OCI-LY3 (cell line): Measurements from ENCODE around the gene WNK4.

Experiments used
- CTCF ChIP-seq: fragments of 200-600, 300-600 bp; sonication (generic); IDR thresholded peaks from 2 replicates; pipeline ENCODE4 v1.5.1; 2014; ENCODE audit warnings: antibody characterized with exemption, low read length, low read depth
- EZH2phosphoT487 ChIP-seq: fragments of 200-600 bp; shearing (Covaris generic); IDR thresholded peaks from 2 replicates; pipeline ENCODE4 v1.6.1; 2018; ENCODE audit warnings: antibody characterized with exemption, mixed run types, low read depth

GRCh38 chr17:42759982-42760651, 20.3 kb upstream of the WNK4 start:
- no peak for TF ChIP-seq CTCF
- no peak for TF ChIP-seq EZH2phosphoT487
